Ishikawa (cell line): ENCODE data around the gene NUP93.

Experiments used
- CREB1 ChIP-seq: IDR thresholded peaks from 2 replicates; pipeline ENCODE4 v1.6.1; 2012; ENCODE audit warnings: low read depth
- RAD21 ChIP-seq: IDR thresholded peaks from 2 replicates; pipeline ENCODE4 v1.6.1; 2012; ENCODE audit warnings: low read depth
- TAF1 ChIP-seq: IDR thresholded peaks from 2 replicates; pipeline ENCODE4 v1.6.1; 2012; ENCODE audit warnings: low read depth, mild to moderate bottlenecking
- TF ChIP-seq, protein P1 (sequence below): IDR thresholded peaks from 2 replicates; pipeline ENCODE4 v1.6.1; 2012

DNA sequence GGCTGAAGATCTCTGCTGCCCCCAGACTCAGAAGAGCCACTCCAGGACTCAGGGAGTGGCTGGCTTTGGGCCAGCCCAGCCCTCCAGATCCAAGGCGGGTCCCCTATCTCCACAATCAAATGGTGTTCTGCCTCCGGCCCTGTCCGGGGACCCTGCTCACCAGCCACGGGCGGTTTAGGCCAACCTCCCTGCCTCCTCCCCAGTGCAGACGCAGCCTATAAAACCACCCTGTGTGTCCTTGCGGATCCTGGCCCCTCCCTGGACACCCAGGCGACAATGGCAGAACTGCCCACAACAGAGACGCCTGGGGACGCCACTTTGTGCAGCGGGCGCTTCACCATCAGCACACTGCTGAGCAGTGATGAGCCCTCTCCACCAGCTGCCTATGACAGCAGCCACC, 135.0 kb downstream of the NUP93 start, which contains the start of gene SLC12A3:
- no peak for TF ChIP-seq RAD21
- TF ChIP-seq, protein P1, sequence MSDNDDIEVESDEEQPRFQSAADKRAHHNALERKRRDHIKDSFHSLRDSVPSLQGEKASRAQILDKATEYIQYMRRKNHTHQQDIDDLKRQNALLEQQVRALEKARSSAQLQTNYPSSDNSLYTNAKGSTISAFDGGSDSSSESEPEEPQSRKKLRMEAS, result no peak
- no peak for TF ChIP-seq CREB1
- no peak for TF ChIP-seq TAF1
